ENCODE results near the gene GPR85. TPM values are rescaled to one million over a fixed set of nuclear protein-coding genes. Genes with fewer than 3 reads are reported as not detected.

GPR85 gene
- total RNA-seq, 2 experiments from 2014 or later, result not detected

DNA sequence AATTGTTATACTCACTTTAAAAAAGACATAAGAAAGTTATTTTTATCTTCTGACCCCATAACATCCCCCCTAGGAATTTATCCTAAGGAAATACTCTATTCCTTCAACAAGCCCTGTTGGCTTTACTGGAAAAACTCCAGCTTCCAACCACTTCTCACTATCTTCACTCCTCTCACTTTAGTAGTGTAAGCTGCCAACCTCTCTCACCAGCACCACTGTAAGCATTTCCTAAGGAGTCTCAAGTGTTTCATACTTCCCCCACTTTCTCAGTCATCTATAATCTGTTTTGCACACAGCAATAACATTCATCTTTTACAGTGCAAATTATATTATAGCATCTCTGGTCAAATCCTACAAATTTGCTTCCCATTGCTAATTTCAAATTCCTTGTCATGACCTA is 45.8 kb downstream of the GPR85 start:
- no peak overlapping the region for H2AFZ ChIP-seq (ENCODE audit: low read length)
- no peaks in the 10 kb centered on the region for H3K9me2 ChIP-seq (ENCODE audit: insufficient read depth, low read length)
- no peak overlapping the region for H3K27ac ChIP-seq (ENCODE audit: low read depth, low read length, poor library complexity, severe bottlenecking)
- no peak overlapping the region for H3K4me2 ChIP-seq (ENCODE audit: low read length)
- BruUV-seq (replicated peaks), result no TSS peak
- no peak overlapping the region for H3K4me3 ChIP-seq (ENCODE audit: low read depth, low read length, poor library complexity, severe bottlenecking)
- H3K36me3 ChIP-seq (ENCODE audit: insufficient read depth, low read length), result no peaks in the 10 kb centered on the region
- no peaks in the 10 kb centered on the region for H3K9me3 ChIP-seq (ENCODE audit: low read length)
- ChIA-PET POLR2A (interaction anchor here (1.0 kb wide), 1 partner anchor 23 kb away, joined by 5 read pairs; no protein-coding TSS in a partner anchor), CTCF (ENCODE audit: unreplicated experiment) (no interaction called here)
- H3K79me2 ChIP-seq (ENCODE audit: insufficient read depth, low read depth, low read length), result no peaks in the 10 kb centered on the region
- no peaks in the 10 kb centered on the region for H3K4me1 ChIP-seq (ENCODE audit: insufficient read depth, low read length, poor library complexity, severe bottlenecking)
- H4K20me1 ChIP-seq (ENCODE audit: insufficient read depth, low read length), result no peaks in the 10 kb centered on the region
- DNase-seq (ENCODE audit: low spot score), result no peak
- intact Hi-C loops (cut with micrococcal nuclease; ENCODE audit: unreplicated experiment), result no loop called here
- TF ChIP-seq, protein P1, sequence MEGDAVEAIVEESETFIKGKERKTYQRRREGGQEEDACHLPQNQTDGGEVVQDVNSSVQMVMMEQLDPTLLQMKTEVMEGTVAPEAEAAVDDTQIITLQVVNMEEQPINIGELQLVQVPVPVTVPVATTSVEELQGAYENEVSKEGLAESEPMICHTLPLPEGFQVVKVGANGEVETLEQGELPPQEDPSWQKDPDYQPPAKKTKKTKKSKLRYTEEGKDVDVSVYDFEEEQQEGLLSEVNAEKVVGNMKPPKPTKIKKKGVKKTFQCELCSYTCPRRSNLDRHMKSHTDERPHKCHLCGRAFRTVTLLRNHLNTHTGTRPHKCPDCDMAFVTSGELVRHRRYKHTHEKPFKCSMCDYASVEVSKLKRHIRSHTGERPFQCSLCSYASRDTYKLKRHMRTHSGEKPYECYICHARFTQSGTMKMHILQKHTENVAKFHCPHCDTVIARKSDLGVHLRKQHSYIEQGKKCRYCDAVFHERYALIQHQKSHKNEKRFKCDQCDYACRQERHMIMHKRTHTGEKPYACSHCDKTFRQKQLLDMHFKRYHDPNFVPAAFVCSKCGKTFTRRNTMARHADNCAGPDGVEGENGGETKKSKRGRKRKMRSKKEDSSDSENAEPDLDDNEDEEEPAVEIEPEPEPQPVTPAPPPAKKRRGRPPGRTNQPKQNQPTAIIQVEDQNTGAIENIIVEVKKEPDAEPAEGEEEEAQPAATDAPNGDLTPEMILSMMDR (conservative IDR thresholded peaks at IDR 0.05; ENCODE audit: low read length), result no peak
- no peak for TF ChIP-seq EZH2phosphoT487 (IDR thresholded peaks at IDR 0.05; ENCODE audit: borderline replicate concordance, low read depth, low read length)

DNA sequence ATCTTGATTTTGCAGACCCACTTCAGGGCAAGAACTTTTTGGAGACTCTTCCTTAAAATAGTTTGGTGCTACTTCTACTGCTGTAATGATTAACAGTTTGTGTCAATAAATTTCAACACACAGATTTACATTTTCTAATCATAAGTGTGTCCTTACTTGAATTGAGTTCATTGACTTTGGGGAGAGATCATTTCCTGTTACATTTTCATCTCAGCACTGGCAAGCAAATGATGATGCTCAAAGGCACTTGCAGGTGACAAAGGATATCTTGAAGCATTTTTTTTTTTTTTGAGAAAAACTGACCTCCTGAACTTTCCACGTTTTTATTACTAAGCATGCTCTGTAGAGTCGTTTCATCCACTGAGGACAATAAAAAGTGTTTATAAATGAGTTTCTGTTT is 52.7 kb downstream of the GPR85 start:
- no peaks in the 10 kb centered on the region for H4K20me1 ChIP-seq (ENCODE audit: insufficient read depth, low read length)
- no peaks in the 10 kb centered on the region for H3K79me2 ChIP-seq (ENCODE audit: insufficient read depth, low read depth, low read length)
- no peaks in the 10 kb centered on the region for H3K4me1 ChIP-seq (ENCODE audit: insufficient read depth, low read length, poor library complexity, severe bottlenecking)
- no peaks in the 10 kb centered on the region for H3K9me2 ChIP-seq (ENCODE audit: insufficient read depth, low read length)
- POLR2A ChIA-PET, result interaction anchor here (0.6 to 1.6 kb wide), 2 partner anchors 13 to 79 kb away, joined by 3 to 4 read pairs; no protein-coding TSS in a partner anchor
- H3K4me3 ChIP-seq (ENCODE audit: low read depth, low read length, poor library complexity, severe bottlenecking), result no peak overlapping the region
- H2AFZ ChIP-seq (ENCODE audit: low read length), result no peak overlapping the region
- no peak for TF ChIP-seq EZH2phosphoT487 (IDR thresholded peaks at IDR 0.05; ENCODE audit: borderline replicate concordance, low read depth, low read length)
- TF ChIP-seq, protein P1 (conservative IDR thresholded peaks at IDR 0.05; ENCODE audit: low read length), result no peak
- no peaks in the 10 kb centered on the region for H3K9me3 ChIP-seq (ENCODE audit: low read length)
- DNase-seq (ENCODE audit: low spot score), result no peak
- intact Hi-C loops (cut with micrococcal nuclease; ENCODE audit: unreplicated experiment), result no loop called here
- H3K4me2 ChIP-seq (ENCODE audit: low read length), result no peak overlapping the region
- no TSS peak for BruUV-seq (replicated peaks)
- no peaks in the 10 kb centered on the region for H3K36me3 ChIP-seq (ENCODE audit: insufficient read depth, low read length)
- CTCF ChIA-PET (ENCODE audit: unreplicated experiment), result no interaction called here
- H3K27ac ChIP-seq (ENCODE audit: low read depth, low read length, poor library complexity, severe bottlenecking), result no peak overlapping the region

Other genes with a start within 250 kb of the GPR85 start
- gene SMIM30, start 31.7 kb upstream of the GPR85 start, total RNA-seq (2014; rRNA removed; shearing (Covaris generic)), result 45.5 and 55.1 TPM in 2 replicates
- 43.3 and 48.7 TPM in 2 replicates for gene SMIM30, start 31.7 kb upstream of the GPR85 start, total RNA-seq (2022)